HepG2 (cell line): Measurements from ENCODE around the gene SERPIND1. TPM values are rescaled to one million over a fixed set of nuclear protein-coding genes. Genes with fewer than 3 reads are reported as not detected.

Experiments
- BRCA1 ChIP-seq: sonication (generic); formaldehyde crosslinking; IDR thresholded peaks from 2 replicates; pipeline ENCODE4 v1.4.0; 2020; ENCODE audit warnings: missing genetic modification reagents
- CBX5 ChIP-seq: sonication (generic); formaldehyde crosslinking; IDR thresholded peaks from 2 replicates; pipeline ENCODE4 v1.4.0; 2020; ENCODE audit warnings: missing genetic modification reagents, borderline replicate concordance
- ELF3 ChIP-seq: IDR thresholded peaks from 2 replicates; pipeline ENCODE4 v1.6.1; 2016; ENCODE audit warnings: missing genetic modification reagents, missing compliant biosample characterization
- HNRNPLL ChIP-seq: fragments of 200-400 bp; formaldehyde crosslinking; IDR thresholded peaks from 2 replicates; pipeline ENCODE4 v1.6.1; 2017; ENCODE audit warnings: mild to moderate bottlenecking, low read depth, low read length; ENCODE audit not compliant: poor library complexity, severe bottlenecking
- NFKBIZ ChIP-seq: IDR thresholded peaks from 2 replicates; pipeline ENCODE4 v1.6.1; 2018; ENCODE audit warnings: missing genetic modification reagents, missing compliant biosample characterization
- SAP130 ChIP-seq: IDR thresholded peaks from 2 replicates; pipeline ENCODE4 v1.6.1; 2016; ENCODE audit warnings: low read depth
- SRY ChIP-seq: sonication (generic); formaldehyde crosslinking; IDR thresholded peaks from 2 replicates; pipeline ENCODE4 v1.8.0; 2022; ENCODE audit warnings: mild to moderate bottlenecking, missing genetic modification reagents
- STAT5B ChIP-seq: sonication (generic); formaldehyde crosslinking; IDR thresholded peaks from 2 replicates; pipeline ENCODE4 v1.4.0; 2020; ENCODE audit warnings: missing genetic modification reagents
- SUZ12 ChIP-seq: fragments of 150-350 bp; IDR thresholded peaks from 2 replicates; pipeline ENCODE4 v1.6.1; 2014; ENCODE audit warnings: low read depth, low read length
- THAP8 ChIP-seq: sonication (generic); formaldehyde crosslinking; IDR thresholded peaks from 2 replicates; pipeline ENCODE4 v1.5.1; 2020; ENCODE audit warnings: missing genetic modification reagents, mild to moderate bottlenecking, borderline replicate concordance
- ZBTB38 ChIP-seq: sonication (generic); formaldehyde crosslinking; IDR thresholded peaks from 2 replicates; pipeline ENCODE4 v1.5.1; 2020; ENCODE audit warnings: mild to moderate bottlenecking, missing genetic modification reagents
- ZBTB7A ChIP-seq: sonication (generic); formaldehyde crosslinking; IDR thresholded peaks from 2 replicates; pipeline ENCODE4 v1.8.0; 2022; ENCODE audit warnings: mild to moderate bottlenecking, missing genetic modification reagents
- ZKSCAN1 ChIP-seq: fragments of 150-350 bp; IDR thresholded peaks from 2 replicates; pipeline ENCODE4 v1.6.1; 2014; ENCODE audit warnings: low read length
- ZNF260 ChIP-seq: sonication (generic); formaldehyde crosslinking; IDR thresholded peaks from 2 replicates; pipeline ENCODE4 v1.4.0; 2020; ENCODE audit warnings: missing genetic modification reagents, low read depth, mild to moderate bottlenecking, borderline replicate concordance
- ZNF282 ChIP-seq: fragments of 450-650 bp; IDR thresholded peaks from 2 replicates; pipeline ENCODE4 v1.6.1; 2018; ENCODE audit not compliant: partially characterized antibody
- ZNF441 ChIP-seq: sonication (generic); formaldehyde crosslinking; IDR thresholded peaks from 2 replicates; pipeline ENCODE4 v1.7.0; 2021; ENCODE audit warnings: missing genetic modification reagents, borderline replicate concordance
- polyA plus RNA-seq, 8 experiments: library from polyadenylated mRNA; depleted of rRNA in 3 of 8; stranded (reverse) in 7 of 8; unstranded in 1 of 8; fragments of >200 nt; fragmentation: Illumina TruSeq in 4 of 8; extraction: Trizol in 4 of 8; gene quantifications; 2 replicates each; pipeline versions ENCODE4 v1.2.1 to v1.2.3, GENCODE V29; 2011 to 2016; ENCODE audit warnings: low read depth in 4 of 8, missing spikeins in 1 of 8, mixed read lengths in 1 of 8; ENCODE audit not compliant: insufficient read depth in 1 of 8
- total RNA-seq, 5 experiments: library from RNA; depleted of rRNA; stranded (reverse); fragments of >200 nt; fragmentation: Illumina TruSeq; extraction: Trizol; gene quantifications; 2 replicates each; pipeline ENCODE4 v1.2.3, GENCODE V29; 2016; ENCODE audit warnings: low read depth in 1 of 5
- TF ChIP-seq, protein P1 (sequence below): sonication (generic); formaldehyde crosslinking; IDR thresholded peaks from 2 replicates; pipeline ENCODE4 v1.4.0; 2020; ENCODE audit warnings: mild to moderate bottlenecking, missing genetic modification reagents
- TF ChIP-seq, protein P2 (sequence below): conservative IDR thresholded peaks from 2 replicates; pipeline ENCODE4 v1.6.1; 2018; ENCODE audit warnings: missing genetic modification reagents
- TF ChIP-seq, protein P3 (sequence below): sonication (generic); formaldehyde crosslinking; IDR thresholded peaks from 2 replicates; pipeline ENCODE4 v1.4.0; 2020; ENCODE audit warnings: missing genetic modification reagents
- TF ChIP-seq, protein P4 (sequence below): sonication (generic); formaldehyde crosslinking; IDR thresholded peaks from 2 replicates; pipeline ENCODE4 v1.5.0; 2020; ENCODE audit warnings: mild to moderate bottlenecking, missing genetic modification reagents

SERPIND1 gene
- total and polyA plus RNA-seq, 2 of the 13 experiments (the other 11 are each of a cell fraction or from before 2014, with no cell fraction given) = 111 to 350 TPM

- TF ChIP-seq THAP8 (CRISPR knock-in tag) = no peak
- no peak for TF ChIP-seq HNRNPLL
- TF ChIP-seq STAT5B = no peak
- TF ChIP-seq CBX5 (CRISPR knock-in tag) = 0 out of 2 replicates have a peak, but pooled peaks have one; percentile 46
- TF ChIP-seq SUZ12 = no peak
- TF ChIP-seq ZBTB38 (CRISPR knock-in tag) = no peak
- no peak for TF ChIP-seq ZNF441 (CRISPR knock-in tag)
- TF ChIP-seq BRCA1 (CRISPR knock-in tag) = no peak
- TF ChIP-seq, protein P1, sequence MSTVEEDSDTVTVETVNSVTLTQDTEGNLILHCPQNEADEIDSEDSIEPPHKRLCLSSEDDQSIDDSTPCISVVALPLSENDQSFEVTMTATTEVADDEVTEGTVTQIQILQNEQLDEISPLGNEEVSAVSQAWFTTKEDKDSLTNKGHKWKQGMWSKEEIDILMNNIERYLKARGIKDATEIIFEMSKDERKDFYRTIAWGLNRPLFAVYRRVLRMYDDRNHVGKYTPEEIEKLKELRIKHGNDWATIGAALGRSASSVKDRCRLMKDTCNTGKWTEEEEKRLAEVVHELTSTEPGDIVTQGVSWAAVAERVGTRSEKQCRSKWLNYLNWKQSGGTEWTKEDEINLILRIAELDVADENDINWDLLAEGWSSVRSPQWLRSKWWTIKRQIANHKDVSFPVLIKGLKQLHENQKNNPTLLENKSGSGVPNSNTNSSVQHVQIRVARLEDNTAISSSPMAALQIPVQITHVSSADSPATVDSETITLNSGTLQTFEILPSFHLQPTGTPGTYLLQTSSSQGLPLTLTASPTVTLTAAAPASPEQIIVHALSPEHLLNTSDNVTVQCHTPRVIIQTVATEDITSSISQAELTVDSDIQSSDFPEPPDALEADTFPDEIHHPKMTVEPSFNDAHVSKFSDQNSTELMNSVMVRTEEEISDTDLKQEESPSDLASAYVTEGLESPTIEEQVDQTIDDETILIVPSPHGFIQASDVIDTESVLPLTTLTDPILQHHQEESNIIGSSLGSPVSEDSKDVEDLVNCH (CRISPR knock-in tag) = no peak
- TF ChIP-seq, protein P2, sequence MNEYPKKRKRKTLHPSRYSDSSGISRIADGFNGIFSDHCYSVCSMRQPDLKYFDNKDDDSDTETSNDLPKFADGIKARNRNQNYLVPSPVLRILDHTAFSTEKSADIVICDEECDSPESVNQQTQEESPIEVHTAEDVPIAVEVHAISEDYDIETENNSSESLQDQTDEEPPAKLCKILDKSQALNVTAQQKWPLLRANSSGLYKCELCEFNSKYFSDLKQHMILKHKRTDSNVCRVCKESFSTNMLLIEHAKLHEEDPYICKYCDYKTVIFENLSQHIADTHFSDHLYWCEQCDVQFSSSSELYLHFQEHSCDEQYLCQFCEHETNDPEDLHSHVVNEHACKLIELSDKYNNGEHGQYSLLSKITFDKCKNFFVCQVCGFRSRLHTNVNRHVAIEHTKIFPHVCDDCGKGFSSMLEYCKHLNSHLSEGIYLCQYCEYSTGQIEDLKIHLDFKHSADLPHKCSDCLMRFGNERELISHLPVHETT (CRISPR knock-in tag) = no peak
- TF ChIP-seq ELF3 (CRISPR knock-in tag) = peak; percentile 60
- TF ChIP-seq ZBTB7A (CRISPR knock-in tag) = no peak
- no peak for TF ChIP-seq SRY (CRISPR knock-in tag)
- TF ChIP-seq SAP130 (CRISPR knock-in tag) = peak; percentile 67
- TF ChIP-seq ZNF260 (CRISPR knock-in tag) = no peak
- TF ChIP-seq, protein P3, sequence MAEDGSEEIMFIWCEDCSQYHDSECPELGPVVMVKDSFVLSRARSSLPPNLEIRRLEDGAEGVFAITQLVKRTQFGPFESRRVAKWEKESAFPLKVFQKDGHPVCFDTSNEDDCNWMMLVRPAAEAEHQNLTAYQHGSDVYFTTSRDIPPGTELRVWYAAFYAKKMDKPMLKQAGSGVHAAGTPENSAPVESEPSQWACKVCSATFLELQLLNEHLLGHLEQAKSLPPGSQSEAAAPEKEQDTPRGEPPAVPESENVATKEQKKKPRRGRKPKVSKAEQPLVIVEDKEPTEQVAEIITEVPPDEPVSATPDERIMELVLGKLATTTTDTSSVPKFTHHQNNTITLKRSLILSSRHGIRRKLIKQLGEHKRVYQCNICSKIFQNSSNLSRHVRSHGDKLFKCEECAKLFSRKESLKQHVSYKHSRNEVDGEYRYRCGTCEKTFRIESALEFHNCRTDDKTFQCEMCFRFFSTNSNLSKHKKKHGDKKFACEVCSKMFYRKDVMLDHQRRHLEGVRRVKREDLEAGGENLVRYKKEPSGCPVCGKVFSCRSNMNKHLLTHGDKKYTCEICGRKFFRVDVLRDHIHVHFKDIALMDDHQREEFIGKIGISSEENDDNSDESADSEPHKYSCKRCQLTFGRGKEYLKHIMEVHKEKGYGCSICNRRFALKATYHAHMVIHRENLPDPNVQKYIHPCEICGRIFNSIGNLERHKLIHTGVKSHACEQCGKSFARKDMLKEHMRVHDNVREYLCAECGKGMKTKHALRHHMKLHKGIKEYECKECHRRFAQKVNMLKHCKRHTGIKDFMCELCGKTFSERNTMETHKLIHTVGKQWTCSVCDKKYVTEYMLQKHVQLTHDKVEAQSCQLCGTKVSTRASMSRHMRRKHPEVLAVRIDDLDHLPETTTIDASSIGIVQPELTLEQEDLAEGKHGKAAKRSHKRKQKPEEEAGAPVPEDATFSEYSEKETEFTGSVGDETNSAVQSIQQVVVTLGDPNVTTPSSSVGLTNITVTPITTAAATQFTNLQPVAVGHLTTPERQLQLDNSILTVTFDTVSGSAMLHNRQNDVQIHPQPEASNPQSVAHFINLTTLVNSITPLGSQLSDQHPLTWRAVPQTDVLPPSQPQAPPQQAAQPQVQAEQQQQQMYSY (CRISPR knock-in tag) = no peak
- no peak for TF ChIP-seq ZKSCAN1
- TF ChIP-seq NFKBIZ = no peak
- TF ChIP-seq ZNF282 = no peak
- TF ChIP-seq, protein P4, sequence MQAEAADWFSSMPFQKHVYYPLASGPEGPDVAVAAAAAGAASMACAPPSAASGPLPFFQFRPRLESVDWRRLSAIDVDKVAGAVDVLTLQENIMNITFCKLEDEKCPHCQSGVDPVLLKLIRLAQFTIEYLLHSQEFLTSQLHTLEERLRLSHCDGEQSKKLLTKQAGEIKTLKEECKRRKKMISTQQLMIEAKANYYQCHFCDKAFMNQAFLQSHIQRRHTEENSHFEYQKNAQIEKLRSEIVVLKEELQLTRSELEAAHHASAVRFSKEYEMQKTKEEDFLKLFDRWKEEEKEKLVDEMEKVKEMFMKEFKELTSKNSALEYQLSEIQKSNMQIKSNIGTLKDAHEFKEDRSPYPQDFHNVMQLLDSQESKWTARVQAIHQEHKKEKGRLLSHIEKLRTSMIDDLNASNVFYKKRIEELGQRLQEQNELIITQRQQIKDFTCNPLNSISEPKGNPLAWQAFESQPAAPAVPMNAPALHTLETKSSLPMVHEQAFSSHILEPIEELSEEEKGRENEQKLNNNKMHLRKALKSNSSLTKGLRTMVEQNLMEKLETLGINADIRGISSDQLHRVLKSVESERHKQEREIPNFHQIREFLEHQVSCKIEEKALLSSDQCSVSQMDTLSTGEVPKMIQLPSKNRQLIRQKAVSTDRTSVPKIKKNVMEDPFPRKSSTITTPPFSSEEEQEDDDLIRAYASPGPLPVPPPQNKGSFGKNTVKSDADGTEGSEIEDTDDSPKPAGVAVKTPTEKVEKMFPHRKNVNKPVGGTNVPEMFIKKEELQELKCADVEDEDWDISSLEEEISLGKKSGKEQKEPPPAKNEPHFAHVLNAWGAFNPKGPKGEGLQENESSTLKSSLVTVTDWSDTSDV (CRISPR knock-in tag) = no peak
Observed at GRCh38 chr22:20771918-20772625, 1.8 kb upstream of the SERPIND1 start (continued).
